ENCODE results near the gene DLG2.

The DLG2 gene

DNA sequence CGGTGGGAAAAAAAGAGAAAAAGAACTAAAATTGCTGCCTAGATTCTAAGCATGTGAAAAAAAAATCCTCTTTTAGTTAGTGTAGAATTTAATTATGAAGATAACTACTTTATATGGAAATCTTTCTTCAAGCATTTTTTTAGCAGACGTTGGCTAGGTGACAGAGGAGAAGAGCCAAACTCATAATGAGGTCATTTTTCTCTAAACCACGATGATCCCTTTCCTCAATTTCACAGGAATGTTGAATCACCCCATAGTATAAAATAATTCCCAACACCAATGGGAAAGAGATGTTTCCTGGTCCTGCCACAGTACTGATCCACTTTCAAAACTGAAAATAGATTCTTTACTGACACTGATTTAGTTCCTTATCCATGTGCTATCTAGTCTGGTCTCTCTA lies 319.8 kb downstream of the DLG2 start:
- ChIA-PET POLR2A (ENCODE audit: low non-redundant PET) (no interaction called here), CTCF (no interaction called here)
- no peak for TF ChIP-seq CTCF (conservative IDR thresholded peaks at IDR 0.05; ENCODE audit: low read depth)
- no peak for DNase-seq (ENCODE audit: low spot score)
- H3K27ac ChIP-seq: no peak overlapping the region

DNA sequence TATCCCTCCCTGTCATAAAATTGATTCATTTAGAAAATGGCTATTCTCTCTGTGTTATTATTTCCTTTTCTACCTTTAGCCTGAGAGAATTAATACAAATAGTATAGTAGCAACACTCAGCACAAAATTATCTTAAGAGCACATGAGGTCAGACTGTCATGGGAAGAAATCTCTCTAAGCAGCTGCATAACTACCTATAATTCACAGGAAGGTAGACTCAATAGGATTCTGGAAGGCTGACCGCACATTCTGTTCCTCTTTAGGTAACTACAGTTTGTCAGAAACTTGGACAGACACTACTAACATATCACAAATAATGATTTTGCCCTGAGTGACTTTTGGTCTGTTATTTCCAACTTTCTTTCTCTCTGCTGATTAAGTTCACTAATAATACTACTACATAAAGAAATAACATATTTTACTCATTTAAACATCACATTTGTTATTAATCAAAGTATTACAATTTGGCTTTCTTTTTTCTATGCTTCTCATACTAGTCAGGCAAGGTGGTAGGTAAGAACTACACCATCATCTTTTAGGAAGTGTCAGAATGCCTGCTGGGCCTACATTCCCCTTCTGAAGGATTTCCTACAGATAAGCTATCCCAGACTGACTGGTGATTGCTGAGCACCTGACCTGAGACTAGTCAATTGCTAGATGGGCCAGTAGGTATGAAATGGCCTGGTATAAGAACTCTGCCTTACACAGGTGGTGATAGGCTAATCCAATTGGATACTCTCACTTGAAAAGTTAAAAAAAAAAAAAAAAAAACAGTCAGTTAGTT lies 325.1 kb downstream of the DLG2 start:
- CTCF ChIA-PET: interaction anchor here (0.7 kb wide), 1 partner anchor 1123 kb away, joined by 5 read pairs; no protein-coding TSS in a partner anchor
- TF ChIP-seq CTCF (conservative IDR thresholded peaks at IDR 0.05; ENCODE audit: low read depth): no peak
- POLR2A ChIA-PET (ENCODE audit: low non-redundant PET): no interaction called here
- DNase-seq (ENCODE audit: low spot score): no peak
- no peak overlapping the region for H3K27ac ChIP-seq

DNA sequence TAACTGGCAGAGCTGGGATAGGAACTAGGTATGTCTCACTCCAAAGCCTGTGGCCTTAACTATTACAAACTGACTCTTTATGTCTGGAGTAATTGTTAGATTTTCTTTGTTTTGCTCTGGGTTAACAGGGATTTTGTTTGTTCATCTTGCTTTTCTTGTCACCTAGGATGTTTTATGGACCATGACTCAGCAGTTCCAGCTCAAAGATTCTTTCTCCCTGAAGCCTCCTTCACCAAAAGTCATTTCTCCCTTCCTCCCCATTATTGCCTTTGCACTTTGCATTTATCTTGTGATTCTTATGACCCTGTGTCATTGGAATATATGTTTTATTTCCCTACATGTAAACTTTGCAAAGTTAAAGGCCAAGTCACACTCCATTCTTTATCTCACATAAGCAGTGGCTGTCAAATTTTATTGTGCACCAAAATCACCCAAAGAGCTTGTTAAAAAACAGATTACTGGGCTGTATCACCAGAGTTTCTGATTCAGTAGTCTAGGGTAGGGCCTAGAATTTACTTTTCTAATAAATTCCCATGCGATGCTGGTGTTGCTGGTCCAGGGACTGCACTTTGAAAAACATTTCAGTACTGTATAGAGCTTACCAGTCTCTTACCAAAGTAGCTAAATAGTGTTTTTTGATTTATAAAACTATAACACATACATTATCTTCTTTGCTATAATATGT lies 327.7 kb downstream of the DLG2 start:
- POLR2A ChIA-PET (ENCODE audit: low non-redundant PET): no interaction called here
- DNase-seq (ENCODE audit: low spot score): no peak
- CTCF ChIA-PET: interaction anchor here (0.6 kb wide), 1 partner anchor 198 kb away, joined by 3 read pairs; no protein-coding TSS in a partner anchor
- TF ChIP-seq CTCF (conservative IDR thresholded peaks at IDR 0.05; ENCODE audit: low read depth): no peak
- H3K27ac ChIP-seq: no peak overlapping the region

DNA sequence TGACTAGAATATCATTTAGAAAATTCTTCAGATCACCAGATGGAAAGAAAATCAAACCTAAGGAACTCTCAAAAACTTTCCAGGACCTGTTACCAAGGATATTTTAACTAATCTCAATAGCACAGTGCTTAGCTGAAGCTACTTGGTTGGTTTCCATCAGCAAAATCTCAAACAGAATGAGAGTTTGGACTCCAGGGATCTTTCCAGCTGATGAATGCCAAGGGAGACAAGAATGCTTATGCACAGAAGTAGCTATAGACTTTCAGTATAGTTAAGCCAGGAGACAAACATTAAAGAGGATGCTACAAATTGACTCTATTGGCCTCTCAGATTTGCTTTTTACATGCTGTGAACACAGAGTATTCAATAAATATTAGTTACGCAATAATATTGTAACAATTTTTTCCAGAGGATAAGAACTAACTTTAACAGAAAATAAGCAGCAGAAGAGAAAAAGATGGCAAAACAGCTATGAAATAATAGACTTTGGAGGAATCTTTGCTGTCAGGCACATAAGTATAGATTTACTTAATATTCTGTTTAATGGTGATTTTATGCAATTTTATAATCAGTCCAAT lies 331.4 kb downstream of the DLG2 start:
- POLR2A ChIA-PET (ENCODE audit: low non-redundant PET): no interaction called here
- CTCF ChIA-PET: no interaction called here
- TF ChIP-seq CTCF (conservative IDR thresholded peaks at IDR 0.05; ENCODE audit: low read depth): no peak
- no peak overlapping the region for H3K27ac ChIP-seq
- DNase-seq (ENCODE audit: low spot score): no peak

DNA sequence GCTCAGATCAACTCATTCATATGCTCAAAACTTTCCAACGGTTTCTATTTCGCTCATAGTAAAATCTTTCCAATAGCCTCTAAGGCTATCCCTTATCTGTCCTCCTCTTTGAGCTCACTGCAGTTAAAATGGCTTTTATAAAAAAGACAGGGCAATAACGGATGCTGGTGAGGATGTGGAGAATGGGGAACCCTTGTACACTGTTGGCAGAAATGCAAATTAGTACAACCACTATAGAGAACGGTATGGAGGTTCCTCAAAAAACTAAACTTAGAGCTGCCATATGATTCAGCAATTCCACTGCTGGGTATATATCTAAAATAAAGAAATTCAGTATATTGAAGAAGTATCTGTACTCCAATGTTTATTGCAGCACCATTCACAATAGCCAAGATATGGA lies 345.6 kb downstream of the DLG2 start:
- no peak for DNase-seq (ENCODE audit: low spot score)
- TF ChIP-seq CTCF (conservative IDR thresholded peaks at IDR 0.05; ENCODE audit: low read depth): no peak
- CTCF ChIA-PET: no interaction called here
- no peak overlapping the region for H3K27ac ChIP-seq
- POLR2A ChIA-PET (ENCODE audit: low non-redundant PET): no interaction called here

DNA sequence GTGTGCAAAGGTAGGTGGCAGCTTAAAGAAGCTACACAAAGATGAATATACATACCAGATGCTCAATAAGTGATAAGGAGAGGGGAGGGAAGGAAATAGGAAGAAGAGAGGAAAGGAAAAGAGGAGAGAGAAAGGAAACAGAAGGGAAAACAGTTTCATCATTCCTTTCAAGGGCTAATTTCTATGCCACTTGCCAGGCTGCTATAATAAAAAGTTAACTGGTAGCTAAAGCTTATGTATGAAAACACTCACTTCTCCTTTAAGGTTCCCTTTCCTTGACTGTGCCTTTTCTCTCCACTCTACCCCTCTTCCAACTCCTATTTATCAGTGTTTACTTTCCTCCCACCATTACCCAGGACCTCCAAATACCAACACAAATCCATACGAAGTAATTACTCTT lies 347.9 kb downstream of the DLG2 start:
- no peak overlapping the region for H3K27ac ChIP-seq
- no peak for DNase-seq (ENCODE audit: low spot score)
- POLR2A ChIA-PET (ENCODE audit: low non-redundant PET): no interaction called here
- TF ChIP-seq CTCF (conservative IDR thresholded peaks at IDR 0.05; ENCODE audit: low read depth): no peak
- CTCF ChIA-PET: no interaction called here
